Measurements from ENCODE around the gene ANKRD2.
"Not testable (repeated sequence)": the region's sequence is repeated elsewhere in the genome, so short reads cannot be mapped to it uniquely, and the experiment has no call there.

The ANKRD2 gene, protein sequence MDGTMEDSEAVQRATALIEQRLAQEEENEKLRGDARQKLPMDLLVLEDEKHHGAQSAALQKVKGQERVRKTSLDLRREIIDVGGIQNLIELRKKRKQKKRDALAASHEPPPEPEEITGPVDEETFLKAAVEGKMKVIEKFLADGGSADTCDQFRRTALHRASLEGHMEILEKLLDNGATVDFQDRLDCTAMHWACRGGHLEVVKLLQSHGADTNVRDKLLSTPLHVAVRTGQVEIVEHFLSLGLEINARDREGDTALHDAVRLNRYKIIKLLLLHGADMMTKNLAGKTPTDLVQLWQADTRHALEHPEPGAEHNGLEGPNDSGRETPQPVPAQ

DNA sequence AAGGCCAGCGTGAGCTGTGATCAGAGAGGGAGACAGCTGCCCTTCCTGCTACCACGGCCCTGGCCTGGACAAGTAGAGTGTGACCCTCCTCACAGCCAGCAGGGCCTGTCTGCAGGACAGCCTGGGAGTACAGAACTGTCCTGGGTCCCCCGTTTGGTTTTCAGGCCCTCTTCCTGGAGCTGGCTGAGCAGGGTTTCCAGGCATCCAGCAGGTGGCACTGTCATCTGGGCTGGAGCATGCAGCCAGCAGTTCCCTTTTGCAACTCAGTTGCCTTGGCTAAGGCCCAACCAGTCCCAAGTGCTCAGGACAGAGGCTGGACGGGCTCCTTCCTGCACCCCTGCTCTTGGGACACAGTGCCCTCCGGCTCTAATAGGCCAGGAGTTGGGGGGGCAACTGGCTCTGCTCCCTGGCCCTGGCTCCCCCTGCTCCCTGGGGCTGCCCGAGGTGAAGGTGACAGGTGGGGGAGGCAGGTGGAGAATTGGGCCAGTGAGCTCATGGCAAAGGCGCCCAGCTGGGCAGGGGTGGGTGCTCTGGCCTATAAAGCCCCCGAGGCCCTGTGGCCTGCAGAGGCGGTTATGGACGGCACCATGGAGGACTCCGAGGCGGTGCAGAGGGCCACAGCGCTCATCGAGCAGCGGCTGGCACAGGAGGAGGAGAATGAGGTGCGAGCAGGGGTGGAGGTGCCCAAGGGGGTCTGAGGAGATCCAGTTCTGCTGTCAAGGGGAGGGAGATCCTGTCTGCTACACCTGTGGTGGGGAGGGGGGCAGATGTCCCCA is at the start of gene ANKRD2:
Gene ANKRD2 (plus strand): TSS at position 566 of the 776 bp plus-strand sequence. CDS start 10 bp downstream, at position 576.
- DNase-seq: peak; percentile 80

DNA sequence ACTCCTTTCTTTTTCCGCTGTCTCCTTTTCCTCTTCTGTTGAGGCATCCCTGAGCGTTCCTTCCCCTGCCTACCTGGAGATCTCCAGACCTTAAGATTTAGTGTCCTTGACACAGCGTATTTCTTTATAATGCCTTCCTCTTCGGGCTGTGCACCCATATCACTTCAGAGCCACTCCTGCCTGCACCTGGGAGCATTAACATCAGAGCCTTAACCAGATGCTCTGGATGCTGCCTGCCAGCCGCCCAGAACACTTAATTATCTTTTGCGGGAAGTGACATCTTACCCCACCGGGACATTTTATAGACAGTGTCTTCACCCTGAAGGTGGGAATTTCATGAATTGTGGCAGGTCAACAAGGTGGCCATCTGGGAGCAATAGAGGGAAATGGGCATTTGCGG is 49.6 kb upstream of the ANKRD2 start:
- no peak for DNase-seq

DNA sequence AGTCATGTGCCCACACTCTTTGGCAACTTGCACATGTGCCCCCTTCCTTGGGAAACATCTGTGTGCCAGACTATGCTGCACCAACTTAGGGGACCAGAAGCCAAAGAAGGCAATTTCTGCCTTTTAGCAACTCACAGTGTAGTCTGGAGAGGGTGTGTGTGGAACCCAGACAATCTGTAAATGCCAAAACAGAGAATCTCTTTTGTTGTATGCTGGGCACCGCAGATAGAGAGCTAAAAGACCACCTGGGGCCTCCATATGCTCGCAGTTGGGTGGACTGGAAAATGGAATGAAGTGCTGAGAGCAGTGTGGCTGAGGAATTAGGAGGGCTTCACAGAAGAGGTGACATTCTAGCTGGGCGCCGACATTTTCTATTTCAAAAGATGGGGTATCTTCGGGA is 47.5 kb upstream of the ANKRD2 start:
- DNase-seq: no peak

DNA sequence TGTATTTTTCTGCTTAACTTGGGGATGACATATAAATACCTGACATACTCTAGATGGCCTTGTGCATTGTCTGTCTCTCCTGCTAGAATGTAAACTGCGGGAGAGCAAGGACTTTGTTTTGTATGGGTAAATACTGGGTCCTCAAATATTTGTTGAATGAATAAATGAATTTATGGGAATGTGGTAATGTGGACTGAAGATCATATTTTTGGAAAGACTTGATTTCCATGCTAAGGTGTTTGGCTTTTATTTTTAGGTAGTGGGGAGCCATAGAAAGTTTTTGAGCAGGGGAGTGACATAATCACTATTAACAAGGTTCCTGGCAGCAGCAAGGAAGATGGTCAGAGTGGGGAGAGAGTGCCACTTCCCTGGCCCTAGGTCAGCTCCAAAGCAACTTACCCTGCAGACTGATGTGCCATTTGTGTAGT is 46.9 kb upstream of the ANKRD2 start:
- DNase-seq: no peak

DNA sequence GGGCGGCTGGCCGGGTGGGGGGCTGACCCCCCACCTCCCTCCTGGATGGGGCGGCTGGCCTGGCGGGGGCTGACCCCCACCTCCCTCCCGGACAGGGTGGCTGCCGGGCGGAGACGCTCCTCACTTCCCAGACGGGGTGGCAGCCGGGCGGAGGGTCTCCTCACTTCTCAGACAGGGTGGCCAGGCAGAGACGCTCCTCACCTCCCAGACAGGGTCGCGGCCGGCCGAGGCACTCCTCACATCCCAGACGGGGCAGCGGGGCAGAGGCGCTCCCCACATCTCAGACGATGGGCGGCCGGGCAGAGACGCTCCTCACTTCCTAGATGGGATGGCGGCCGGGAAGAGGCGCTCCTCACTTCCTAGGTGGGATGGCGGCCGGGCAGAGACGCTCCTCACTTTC is 43.7 kb upstream of the ANKRD2 start:
- not testable (repeated sequence) for DNase-seq

DNA sequence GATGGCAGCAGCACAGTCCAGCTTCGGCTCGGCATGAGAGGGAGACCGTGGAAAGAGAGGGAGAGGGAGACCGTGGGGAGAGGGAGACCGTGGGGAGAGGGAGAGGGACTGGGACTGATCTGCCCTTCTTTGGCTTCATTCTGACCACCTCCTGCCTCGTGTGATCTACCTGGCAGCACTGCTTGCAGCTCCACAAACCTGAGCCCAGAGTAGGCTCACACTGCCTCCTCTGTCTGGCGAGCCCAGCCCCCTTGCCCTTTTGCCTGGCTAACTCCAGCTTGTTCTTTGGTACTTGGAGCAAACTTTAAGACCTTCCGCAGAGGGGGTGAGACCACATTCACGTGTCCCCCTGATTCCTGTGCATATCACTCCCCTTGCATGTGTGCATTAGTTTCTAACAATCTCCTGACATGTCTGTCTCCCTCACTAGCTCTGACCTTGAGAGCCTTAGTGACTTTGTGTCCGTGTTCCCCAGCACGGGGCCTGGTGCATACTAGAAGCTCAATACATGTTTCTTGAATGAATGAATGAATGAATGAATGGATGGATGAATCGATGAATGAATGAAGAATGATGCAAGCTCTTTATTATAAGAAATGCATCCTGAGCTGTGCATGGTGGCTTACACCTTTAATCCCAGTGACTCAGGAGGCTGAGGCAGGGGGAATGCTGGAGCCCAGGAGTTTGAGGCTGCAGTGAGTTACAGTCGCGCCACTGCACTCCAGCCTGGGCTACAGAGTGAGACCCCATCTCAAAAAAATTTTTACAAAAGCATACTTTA is 42.7 kb upstream of the ANKRD2 start:
- DNase-seq: no peak

DNA sequence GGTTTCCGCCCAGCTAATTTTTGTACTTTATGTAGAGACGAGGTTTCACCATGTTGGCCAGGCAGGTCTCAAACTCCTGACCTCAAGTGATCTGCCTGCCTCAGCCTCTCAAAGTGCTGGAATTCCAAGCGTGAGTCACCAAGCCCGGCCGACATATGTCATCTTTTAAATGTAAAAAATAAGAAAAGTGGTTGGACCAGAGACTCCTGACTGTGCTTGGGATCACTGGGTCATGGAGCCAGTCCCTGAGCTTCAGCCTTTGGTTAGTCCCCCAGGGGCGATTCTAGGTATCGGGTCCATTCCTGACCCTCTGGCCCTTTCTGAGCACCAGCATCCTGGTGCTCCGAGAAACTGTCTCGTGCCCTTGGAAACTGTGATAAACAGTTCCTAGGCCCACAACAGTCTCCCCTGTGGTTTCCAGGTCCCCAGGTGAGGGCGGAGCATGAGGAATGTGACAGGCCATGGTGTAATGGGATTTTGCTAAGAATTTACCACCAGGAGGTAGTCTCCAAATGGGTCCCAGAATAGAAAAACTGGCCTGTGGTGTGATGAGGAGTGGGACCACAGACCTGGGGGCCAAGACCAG is 41.1 kb upstream of the ANKRD2 start:
- DNase-seq: no peak

DNA sequence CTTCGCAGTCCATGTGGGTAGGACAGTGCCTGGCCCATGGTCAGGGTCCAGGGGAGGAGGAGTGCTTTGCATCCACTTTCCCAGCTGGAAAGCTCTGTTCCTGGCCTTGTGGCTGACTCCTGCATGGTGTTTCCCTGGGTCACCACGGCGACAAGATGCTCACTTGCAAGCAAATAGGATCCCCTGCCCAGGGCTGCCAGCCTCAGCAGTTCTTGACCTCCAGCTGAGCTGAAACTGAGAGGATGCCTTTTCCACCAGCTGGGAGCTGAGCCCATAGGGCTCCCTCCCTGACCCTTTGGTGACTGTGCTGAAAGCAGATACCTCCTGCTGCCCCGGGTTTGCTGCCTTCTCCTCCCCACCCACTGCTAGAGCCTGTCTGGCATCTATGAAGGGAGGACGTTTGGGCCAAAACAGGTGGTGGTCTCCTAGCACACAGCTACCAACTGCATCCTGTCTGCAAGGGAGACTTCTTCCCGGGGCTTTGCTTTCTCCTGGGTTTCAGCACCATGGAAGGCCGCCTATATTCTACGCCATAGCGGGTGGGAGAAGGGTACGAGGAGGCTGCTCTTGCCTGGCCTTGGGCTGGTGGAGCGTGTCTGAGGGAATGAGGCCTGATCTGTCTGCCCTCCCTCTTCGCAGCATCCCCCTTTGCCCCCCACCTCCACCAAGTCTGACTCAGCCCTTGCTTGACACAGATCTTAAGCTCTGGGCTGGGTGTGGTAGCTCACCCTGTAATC is 39.5 kb upstream of the ANKRD2 start:
- peak; percentile 66 for DNase-seq

DNA sequence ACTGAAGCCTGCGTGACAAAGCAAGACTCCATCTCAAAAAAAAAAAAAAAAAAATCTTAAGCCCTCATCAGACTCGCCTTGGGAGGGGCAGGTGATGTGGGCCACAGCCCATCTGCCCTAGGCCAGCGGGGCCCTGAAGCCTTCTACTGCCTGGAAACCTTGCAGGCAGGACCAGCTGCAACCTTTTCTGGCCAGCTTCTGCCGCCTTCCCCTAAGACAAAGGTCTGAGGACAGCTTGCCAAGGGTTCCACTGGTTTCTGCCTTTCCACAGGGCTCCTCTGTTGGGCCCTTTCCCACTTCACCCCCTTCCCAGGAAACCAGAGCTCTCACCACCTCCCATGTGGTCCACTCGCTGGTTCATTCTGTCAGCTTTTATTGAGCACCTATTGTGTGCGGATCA is 38.7 kb upstream of the ANKRD2 start:
- no peak for DNase-seq

DNA sequence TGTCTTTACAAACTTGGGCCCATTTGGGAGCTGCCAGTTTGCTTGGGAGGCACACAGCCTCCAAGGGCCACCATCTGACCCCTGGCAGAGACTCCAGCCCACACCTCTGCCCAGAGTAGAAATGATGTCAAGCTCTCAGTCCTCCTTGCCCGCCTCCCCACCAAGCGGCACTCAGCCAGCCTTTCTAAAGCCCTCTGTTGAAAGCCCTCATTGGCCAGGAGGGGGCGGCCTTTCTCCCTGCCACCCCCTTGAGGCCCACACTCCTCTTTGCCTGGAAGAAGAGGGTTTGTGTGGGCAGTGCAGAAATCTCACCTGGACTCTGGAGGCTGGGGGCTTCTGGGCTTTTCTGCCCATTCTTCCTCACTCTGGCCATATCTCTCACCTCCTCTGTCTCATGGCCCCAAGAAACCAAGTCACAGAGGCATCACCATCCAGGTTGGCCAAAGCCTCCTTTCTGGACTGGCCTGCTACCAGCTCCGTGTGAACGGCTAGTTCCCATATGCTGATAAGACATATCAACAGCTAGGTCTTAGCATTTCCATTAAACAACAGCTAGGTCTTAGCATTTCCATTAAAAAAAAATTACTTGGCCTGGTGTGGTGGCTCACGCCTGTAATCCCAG is 37.7 kb upstream of the ANKRD2 start:
- no peak for DNase-seq

DNA sequence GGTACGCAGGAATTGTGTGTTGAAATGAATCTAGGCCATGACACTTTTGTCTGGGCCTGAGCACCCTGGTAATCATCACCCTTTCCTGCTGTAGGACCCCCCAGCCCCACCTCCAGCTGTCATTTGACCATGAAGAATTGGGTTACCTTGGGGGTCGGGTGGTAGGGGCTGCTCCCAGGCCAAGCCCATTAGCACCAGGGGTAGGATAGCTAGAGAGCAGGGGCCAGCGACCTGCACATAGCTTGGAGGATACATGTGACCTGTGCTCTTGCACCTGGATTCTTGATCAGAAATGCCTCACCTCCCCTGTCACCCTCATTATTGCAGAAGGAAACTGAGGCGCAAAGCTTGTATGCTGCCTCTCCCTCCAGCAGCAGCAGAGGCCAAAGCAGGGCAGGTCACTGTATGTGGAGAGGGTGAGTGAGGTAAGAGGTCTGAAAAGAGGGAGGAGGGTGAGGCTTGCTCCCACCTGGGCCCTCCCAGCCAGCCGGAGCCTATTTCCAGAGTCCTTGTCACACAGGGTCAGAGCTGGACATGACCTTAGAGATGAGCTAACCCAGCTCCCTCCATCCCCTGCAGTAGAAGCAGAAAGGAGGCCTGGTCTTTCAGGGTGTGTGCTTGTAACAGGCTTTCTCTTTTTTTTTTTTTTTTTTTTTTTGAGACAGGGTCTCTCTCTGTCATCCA is 35.3 kb upstream of the ANKRD2 start:
- DNase-seq: no peak

DNA sequence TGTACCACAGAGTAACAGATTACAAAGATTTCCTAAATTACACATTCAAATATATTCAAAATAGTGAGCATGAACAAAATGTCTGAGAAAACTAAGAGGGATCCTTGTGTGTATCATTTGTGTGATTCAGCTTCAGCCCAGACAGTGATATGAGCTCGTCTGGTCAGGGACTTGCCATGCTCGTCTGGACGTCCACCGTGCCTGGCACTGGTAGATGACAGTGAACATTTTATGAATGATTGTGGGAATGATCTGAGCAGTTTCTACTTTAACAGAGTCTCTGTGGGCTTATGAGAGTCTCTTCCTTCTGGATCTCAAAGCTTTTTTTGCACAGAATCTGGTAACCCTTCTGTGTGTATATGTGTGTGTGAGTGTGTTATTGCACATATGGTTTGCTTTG is 34.2 kb upstream of the ANKRD2 start:
- DNase-seq: no peak

DNA sequence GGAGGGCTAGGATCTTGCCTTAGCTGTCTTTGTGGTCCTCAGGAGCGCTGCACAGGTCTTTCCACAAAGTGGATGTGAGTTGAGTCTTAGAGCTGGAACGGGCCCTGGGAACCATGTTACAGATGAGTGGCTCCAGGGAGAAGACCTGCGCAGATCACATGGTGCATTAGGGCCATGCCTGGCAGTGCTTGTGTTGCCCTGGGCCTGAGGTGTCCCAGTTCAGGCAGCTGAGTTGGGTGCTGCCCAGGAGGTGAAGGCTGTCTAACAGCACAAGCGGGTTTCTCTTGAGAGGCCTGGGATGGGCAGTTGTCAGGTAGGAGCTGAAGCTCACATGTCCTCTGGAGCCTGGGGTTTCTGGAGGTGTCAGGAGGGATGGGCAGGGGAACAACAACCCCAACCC is 33.7 kb upstream of the ANKRD2 start:
- DNase-seq: no peak

DNA sequence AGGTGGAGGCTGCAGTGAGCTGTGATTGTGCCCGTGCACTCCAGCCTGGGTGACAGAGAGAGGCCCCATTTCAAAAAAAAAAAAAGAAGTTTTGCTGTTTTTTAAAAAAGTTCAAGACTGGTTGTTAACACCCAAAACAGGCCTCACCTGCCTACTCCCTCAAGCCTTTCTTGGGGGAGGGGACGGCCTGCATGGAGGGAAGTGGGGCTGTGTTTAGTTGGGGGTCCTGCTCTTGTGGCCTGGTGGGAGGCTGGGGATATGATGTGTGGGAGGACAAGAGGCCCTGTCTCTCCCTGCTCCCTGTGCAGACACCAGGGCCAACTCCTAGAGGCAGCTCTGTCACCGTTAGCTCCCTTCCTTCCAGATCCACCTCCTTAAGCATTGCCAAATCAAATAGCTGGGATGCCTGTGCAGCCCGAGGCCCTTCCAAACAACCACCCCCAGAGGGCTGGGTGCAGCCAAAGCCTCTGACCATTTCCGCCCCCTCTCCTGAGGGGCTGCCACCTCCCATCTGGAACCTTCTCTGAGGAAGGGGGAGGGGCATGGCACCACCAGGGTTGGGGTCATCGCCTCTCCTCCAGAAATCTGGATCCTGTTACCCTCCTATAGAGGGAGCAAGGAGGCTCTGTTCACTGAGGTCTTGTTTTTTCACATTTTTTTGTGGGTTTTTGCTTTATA is 32.9 kb upstream of the ANKRD2 start:
- peak; percentile 59 for DNase-seq

DNA sequence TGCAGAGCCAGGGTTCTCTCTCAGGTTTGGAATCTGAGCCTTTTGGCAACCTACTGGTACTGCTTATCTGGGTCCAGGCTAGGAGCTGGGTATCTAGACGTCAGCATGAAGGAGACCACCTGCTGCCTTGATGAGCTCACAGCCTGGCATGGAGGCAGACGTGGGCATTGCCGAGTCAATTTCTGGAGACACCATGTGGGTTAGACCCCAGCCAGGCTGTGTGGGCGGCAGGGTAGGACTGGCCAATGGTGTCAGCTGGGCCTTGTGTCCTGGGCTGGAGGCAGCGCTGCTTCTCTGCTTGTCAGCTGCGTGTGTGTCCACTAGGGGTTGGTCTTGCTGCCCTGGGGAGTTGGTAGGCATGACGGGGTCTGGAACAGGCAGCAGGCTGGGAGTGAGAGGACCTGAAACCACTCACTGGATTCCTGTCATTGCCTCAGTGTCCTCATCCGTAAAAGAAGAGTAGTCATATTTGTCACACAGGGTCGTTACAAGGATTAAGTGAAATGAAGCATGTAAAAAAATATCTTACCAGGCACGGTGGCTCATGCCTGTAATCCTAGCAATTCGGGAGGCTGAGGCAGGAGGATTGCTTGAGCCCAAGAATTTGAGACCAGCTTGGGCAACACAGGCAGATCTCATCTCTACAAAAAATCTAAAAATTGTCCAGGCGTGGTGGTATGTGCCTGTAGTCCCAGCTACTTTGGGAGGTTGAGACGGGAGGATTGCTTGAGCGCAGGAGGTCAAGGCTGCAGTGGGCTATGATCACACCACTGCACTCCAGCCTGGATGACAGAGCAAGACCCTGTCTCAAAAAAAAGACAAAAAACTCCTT is 31.7 kb upstream of the ANKRD2 start:
- no peak for DNase-seq

DNA sequence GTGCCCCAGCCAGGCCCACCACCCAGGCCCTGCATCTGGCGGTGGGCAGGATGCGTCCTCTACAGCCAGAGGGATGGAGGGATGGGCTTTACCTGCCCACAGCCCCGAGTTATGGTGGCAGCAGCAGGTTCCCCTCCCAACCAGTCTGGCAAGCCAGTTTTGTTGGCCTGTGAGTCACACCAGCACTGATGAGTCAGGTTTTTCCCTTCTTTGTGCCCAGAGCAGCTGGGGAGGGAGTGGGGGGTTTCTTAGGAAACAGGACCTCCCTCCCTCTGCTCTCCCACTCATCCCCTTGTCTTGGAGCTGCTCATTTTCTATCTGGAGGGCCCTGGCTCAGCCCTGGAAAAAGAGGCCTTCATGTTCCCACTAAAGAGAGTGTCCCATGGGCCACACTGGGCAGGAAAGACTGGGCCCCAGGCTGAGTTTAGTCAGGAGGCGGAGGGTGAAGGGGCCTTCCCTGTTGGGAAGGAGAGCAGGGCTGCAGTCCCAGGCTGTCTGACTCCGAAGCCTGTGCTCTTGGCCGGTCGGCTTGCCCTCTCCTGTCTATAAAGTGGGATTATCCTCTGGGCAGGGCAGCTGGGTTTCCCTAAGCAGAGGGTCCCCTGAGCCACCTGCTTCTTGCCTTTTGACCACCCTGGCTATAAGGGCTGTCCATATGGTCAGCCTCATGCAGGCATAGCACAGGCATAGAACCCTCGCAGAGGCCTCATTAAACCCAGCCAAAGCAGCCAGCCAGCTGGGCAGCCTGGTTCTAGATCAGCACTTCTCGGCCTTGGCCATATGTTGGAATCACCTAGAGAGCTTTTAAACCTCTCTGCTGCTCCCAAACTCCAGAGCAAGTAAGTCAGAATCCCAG is 30.2 kb upstream of the ANKRD2 start:
- DNase-seq: peak; percentile 92

DNA sequence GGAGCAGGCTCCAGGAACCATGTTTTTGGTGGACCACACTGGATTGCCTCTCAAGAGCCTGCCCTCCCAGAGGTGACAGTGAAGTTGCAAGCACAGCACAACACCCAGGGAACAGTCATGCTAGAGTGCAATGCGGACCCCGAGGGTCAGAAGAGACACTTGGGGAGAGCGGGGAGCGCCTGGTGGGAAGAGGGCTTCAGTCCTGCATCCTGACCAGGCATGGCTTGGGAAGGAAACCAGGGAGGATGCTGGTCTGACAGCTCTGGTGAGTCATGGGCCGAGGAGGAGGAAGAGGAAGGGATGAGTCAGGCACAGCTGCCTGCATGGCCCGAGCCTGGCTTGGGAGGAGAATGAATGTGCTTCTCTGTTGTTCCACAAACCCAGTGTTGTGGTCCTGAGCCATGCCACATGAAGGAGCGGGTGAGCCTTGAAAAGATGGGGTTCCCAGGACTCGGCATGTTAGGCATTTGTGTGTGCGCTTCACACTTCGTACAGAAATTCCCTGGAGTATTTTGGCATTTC is 29.5 kb upstream of the ANKRD2 start:
- peak; percentile 83 for DNase-seq

DNA sequence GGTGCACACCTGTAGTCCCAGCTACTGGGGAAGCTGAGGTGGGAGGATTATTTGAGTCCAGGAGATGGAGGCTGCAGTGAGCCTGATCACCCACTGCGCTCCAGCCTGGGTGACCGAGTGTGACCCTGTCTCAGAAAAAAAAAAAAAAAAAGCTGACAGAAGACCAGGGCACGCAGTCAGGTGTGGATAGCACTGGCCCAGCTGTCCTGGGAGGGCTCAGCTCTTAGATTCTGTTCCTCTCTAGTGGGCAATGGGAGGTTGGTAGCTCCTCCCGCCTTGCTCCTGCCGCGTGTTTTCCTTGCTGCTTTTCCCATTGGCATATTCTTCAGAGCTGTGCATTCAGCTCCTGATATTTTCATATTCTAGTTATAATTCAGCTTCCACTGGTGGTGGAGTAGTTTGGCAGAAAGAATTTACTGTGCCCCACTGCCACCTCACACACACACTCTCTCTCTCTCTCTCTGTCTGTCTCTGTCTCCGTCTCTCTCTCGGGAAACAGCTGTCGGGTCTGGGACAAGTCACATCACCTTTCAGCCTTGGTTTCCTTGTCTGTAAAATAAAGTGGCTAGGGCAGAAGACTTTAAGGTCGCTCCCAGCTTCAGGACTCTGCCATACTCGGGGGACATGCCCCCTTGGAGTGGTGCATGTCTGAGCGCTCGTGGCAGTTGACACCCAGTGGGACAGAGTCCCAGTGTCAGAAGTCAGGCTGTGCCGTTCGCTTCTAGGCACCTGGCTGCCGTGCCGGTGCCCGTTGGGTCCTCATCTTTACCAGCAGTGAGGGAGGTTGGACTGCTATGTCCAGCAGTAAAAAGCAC is 25.9 kb upstream of the ANKRD2 start:
- no peak for DNase-seq
